GM19468 (cell line): ENCODE measurements around the gene PALD1.

Source experiments
- ATAC-seq: cut with Tn5 transposase; IDR thresholded peaks from one replicate; pipeline ENCODE4 v1.9.1; 2021; ENCODE audit warnings: mild to moderate bottlenecking, moderate library complexity, moderate number of reproducible peaks; ENCODE audit not compliant: unreplicated experiment; ENCODE audit errors: extremely low read depth

PALD1 gene

GRCh38 chr10:70583669-70584037 is 105.1 kb downstream of the PALD1 start:
- ATAC-seq, result no peak

DNA sequence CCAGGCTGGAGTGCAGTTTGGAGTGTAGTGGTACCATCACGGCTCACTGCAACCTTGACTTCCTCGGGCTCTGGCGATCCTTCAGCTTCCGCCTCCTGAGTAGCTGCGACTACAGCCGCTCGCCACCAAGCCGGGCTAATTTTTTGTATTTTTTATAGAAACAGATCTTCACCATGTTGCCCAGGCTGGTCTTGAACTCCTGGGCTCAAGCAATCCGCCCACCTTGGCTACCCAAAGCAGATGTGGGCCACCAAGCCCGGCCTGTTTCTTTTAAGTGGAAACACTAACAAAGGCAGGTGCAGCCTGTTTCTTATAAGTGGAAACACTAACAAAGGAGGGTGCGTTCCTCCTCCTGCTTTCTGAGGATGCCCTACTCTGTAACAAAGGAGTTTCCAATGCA is 105.8 kb downstream of the PALD1 start:
- ATAC-seq, result no peak

DNA sequence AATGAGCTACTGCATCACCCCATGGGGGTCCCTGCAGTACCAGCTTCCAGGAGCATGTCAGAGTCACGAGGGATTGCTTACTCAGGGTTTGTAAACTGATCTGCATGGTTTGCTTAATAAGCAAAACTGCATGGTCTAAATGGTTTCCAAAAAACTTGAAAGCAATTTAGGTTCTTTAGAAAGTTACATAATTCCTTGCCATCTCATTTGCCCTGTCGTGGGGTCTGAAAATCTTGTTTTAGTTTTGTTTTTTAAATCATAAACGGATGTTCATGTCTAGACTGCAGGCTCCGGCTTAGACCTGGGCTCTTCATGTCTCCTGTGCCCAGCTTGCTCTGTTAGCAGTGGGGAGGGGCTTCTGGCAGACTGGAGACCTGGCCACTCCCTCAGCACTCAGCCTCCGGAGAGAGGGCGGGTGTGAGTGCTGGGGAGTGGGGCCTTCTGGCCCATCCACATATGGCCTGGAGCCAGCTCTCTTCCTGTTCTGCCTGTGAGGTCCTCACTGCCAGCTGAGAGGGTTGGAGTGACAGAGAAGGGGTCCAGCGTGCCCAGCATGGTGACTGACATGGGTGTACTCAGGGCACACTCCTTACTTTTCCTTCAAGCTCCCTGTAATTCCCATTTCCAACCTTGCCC is 106.5 kb downstream of the PALD1 start:
- ATAC-seq, result no peak

DNA sequence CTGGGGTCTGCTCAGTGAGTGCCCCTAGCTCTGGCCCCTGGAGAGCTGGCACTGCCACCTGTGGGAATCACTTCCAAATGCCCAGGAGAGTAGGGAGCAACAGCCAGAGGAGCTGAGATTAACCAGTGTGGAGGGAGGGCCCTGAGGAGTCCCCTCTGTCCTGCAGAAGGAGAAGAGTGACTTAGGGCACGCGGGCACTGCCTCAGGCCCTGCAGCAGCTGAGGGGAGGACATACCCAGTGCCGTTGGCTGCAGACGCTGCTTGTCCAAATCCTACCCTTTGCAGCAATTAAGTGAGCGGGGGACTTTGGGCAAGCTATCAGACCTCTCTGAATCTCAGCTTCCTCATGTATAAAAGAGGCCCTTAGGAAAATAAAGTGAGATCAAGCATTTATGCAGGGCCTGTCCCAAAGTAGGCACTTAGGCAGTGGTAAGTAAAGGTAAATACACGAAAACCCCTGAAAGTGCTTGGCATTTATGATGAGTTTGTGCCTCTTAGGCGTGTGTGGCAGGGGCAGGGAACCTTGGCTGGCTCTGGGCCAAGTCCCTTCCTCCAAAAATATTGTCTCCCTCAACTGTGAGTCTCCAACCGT is 107.1 kb downstream of the PALD1 start:
- no peak for ATAC-seq

- no peak for ATAC-seq
Measured at GRCh38 chr10:70586348-70586930, 107.9 kb downstream of the PALD1 start.

DNA sequence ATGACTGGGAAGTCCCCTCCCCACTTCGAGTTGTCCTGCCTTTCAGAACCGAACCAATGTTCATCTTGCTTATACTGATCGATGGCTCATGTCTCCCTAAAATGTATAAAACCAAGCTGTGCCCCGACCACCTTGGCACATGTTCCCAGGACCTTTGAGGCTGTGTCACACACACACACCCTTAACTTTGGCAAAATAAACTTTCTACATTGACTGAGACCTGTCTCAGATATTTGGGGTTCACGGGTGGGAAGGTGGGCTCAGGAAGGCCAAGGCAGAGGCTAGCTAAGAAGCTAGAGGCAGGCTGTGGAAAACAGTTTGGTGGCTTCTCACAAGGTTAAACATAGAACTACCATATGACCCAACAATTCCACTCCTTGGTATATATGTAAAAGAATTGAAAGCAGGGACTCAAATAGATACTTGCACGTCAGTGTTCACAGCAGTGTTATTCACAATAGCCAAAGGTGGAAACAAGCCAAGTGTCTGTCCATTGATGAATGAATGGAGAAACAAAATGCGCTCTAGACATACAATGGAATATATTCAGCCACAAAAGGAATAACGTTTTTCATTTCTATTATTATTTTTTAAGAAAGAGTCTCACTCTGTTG is 108.6 kb downstream of the PALD1 start:
- no peak for ATAC-seq

DNA sequence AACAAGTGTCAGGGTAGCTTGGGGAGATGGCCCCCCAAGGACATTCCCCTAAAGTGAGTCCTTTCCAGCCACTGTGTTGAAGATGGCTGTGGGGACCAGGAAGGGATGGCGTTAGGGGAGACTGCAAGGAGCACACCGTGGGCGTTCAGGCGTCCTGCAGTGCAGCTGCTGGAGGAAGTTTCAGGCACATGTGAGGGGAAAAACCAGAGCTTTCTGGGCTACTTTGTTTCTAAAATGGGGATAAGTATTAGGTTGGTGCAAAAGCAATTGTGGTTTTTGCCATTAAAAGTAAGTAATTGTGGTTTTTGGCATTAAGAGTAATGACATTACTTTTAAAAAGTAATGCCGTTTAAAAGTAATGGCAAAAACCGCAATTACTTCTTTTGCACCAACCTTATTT is 109.7 kb downstream of the PALD1 start:
- ATAC-seq, result no peak

DNA sequence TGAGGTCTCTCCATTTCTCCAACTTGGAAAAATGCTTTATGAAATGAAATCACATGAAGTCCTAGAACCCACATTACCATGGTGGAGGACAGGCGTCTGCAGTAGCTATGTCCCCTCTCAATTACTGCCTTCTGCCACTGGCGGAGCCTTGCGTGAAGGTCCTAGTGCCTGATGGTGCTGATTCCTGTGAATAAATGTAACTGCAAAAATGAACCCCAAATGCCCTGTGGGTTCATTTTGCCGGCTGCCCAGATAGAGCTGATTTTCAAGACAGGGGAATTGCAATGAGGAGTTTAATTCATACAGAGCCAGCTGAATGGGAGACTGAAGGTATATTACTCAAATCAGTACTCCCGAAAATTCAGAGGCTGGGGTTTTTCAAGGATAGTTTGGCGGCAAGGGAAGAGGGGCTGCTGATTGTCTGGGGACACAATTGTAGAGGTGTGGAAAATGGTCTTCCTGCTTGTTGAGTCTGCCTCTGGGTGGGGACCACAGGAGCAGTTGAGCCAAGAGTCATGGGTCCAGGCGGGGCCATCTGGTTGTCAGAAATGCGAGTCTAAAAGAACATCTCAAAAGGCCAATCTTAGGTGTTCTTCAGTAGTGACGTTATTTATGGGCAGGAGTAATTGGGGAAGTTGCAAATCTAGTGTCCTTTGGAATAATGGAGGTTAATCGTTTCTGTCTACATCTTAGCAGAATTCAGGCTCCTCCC is 110.4 kb downstream of the PALD1 start:
- ATAC-seq, result no peak

- ATAC-seq, result no peak
Measured at GRCh38 chr10:70589762-70590654, 111.4 kb downstream of the PALD1 start.

DNA sequence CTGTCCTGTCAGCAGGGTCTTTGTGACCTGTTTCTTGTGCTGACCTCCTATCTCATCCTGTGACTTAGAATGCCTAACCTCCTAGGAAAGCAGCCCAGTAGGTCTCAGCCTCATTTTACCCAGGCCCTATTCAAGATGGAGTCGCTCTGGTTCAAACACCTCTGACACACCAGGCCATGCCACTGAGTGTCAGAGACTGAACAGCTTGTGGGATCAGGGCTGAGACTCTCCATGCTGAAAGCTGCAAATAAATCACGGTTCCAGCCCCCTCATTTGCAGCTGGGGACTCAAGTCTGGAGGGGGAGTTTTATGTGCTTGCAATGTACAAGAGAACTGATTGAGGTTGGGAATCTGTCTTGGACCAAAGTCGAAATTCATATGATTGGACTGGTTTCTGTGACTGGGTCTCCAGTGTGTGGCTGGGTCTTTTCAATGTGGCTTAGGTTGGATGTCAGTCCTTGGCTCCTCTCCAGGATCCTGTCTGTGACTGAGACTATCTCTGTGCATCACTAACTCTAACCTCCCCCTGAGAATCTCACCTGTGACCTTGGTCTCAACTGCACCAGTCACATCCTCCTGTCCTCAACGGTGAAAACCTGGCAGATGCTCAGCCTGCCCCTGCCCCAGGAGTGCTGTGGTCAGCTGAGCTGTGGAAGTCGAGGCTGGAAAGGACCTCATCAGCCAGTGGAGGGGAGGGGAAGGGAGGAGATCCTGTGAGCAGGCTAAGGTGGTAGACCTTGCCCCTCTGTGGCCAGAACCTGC is 112.3 kb downstream of the PALD1 start:
- ATAC-seq, result no peak

DNA sequence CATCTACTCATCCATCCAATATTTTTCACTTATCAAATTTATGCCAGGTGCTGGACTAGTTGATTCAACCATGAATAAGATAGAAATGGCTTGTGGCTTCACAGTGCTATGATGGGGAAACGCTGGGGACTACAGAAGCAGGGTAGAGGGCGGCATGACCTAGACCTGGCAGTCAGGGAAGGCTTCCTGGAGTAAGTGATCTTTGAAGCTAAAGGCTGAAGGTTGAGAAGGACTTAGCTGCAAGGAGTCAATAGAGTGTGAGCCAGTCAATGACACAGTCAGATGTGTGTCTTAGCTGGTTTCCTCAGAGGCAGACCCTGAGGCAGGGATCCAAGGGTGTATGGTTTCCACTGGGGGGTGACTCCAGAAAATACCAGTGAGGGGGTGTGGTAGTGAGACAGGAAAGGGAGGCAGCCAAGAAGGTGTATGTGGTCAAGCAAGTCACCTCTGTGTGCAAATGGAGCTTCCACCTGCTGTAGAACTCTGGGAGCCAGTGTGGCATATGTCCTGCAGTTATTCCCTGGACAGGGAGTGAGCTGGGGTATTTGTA is 113.7 kb downstream of the PALD1 start:
- ATAC-seq, result no peak

DNA sequence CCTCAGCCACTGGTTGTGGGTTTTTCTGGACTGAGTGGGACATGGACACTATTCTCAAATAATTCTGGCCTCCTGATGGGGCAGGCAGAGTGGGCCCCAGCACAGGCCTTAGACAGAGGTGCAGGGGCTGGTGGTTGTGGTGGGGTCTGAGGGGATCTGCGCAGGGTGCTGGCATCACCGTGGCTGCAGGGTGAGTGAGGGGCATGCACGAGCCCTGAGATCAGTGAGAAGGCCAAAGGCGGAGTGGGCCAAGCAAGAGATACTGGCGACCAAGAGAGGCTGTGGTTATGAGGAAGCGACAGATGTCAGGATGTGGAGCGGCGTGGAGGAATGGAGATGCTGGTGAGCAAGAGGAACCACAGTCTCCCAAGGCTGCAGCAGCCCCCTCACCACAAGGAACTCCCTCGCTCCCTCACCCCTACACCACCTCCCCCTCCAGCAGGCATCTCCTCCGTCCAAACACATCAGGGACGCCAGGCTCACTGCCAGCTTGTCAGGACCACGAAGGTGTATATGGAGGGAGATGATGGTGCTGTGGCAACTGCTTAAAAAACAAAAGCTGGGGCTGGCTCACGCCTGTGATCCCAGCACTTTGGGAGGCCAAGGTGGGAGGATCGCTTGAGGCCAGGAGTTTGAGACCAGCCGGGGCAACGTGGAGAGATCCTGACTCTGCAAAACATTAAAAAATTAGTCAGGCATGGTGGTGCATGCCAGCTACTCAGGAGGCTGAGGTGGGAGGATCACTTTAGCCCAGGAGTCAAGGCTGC is 114.4 kb downstream of the PALD1 start:
- no peak for ATAC-seq

DNA sequence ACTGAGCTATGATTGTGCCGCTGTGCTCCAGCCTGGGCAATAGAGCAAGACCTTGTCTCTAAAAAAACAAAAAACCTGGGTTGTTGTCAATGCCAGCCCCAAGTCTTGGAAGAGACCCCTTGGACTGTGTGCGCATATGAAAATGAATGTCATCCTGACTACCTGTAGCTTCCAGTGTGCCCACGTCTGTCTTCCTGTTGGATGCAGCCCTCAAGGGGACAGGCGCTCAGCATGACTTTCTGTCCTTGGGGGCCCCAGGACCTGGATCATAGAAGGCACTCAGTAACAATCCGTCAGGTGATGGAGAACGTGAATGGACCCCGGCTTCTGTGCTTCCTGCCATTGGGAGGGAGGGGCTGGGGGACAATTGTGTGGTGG is 114.9 kb downstream of the PALD1 start:
- no peak for ATAC-seq

DNA sequence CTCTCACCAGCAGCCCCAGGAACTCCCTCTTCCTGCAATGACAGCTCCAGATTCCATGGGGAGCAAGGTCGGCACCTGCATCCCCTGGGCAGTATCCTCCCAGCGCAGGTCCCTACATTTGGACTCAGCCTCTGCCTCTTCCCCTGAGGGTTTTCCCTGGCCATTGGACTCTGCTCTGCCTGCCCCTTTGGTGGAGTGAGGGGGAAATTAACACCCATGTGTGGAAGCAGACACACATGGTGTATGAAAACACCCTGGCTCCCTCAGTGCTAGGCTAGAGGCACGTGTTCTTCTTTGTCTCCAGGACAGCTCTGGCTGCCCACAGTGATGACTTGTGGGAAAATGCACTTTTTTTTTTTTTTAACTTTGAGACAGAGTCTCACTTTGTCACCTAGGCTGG is 115.6 kb downstream of the PALD1 start:
- ATAC-seq, result no peak

DNA sequence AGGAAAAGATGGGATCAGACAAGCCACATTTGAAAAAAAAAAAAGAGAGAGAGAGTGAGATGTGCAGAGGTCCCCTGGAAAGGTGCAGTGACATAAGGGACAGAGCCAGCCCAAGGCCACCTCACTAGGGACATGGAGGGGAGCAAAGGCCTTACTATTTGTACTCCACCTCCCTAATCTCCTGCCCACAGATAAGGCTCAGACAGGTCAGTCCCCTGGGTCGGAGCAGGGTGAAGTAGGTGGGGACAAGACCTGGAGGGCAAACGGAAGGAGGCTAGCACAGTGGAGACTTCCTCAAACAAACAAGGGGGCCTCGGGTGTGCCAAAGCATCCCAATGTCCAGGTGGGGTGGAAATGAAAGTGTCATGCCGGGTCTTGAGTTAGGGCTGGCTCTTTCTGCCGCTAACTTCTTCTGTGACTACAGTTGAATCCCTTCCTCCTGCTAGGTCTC is 117.0 kb downstream of the PALD1 start:
- ATAC-seq, result no peak

DNA sequence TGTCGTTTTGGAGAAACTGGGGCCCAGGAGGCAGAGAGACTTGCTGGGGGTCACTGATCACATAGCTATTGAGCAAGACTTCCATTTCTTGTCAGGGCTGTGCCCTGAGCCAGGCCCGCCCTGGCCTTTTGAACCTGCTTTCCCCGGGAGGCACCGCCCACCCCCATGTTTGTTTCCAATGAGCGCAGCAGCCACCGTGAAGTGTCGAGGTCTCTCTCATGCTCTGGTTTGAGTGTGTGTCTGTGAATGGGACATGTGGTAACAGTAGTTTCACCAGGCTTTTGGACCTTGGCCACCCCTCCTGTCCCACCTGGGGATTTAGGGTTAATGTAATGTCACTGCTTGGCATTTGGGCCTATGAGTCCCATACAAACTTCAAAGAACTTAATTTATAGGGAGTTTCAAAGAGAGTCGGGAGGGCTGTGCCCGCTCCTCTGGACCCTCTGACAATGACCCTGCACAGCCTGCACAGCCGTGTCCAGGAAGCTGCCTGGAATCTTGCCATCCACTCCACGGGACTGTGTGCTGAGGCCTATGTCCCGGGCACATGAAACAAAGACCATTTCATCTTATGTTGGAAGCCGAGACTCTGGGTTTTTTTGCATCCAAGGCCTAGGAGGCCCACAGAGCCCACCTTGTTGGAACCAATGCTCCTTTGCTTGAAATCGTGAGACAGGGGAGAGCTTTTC is 117.7 kb downstream of the PALD1 start:
- ATAC-seq, result no peak

DNA sequence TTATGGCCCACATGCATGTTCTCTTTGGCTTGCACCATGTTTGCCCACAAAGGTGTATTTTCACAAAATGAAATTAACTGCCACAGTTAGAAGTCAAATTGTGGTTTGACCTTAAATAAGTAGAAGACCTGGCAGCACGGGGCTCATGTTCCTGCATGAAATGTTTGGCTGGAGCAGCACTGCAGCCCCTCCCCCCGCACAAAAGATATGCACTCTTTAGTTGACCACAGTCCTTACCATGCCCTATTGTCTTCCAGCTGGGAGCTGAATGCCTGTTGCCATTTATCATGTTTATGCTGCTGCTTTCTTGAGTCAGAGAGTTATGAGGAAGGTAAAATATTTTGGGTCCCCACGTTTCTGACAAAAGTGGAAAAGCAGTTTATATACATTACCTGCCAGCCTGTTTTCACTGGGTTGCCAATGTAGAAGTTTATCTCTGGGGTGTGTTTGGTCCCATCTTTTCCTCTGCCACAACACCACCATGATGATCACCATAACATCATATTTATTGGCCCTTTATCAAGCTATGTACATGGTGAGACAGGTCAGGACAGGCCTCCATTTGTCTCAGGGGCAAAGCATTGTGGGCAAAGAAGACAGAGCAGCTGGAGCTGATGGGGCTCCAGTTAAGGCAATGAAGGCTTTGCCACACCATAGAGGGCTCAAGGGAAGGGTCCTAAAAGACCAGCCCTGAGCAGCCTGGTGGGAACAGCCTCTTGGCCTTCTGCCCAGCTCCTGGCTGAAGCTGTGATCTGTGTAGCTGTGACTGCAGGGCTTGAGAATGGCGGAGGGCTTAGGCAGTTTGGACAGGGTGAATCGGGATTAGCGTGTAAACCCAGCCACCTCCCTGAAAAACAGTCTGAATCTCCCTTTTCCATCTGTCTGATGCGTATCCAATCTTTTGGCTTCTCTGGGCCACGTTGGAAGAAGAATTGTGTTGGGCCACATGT is 118.6 kb downstream of the PALD1 start:
- ATAC-seq, result no peak
